Measurements from ENCODE around the gene LYRM2.

DNA sequence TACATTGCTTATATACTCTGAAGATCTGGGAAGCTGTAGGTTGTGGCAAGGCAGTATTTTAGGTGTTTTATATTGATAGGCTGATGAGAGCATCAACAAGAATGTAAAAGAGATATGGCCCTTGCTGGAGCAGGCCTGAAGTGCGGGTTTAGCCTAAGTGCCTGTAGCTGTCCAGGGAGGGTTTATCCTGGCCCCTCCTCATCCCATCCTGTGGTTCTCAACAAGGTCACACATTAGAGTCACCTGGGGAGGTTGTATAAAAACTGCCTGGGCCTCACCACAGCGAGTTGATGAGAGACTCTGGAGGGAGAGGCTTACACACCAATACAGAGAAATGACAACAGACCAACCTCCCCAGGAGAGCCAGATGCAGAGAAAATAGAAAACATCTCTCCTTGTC, 48.4 kb downstream of the LYRM2 start:
- TF ChIP-seq, protein P1, sequence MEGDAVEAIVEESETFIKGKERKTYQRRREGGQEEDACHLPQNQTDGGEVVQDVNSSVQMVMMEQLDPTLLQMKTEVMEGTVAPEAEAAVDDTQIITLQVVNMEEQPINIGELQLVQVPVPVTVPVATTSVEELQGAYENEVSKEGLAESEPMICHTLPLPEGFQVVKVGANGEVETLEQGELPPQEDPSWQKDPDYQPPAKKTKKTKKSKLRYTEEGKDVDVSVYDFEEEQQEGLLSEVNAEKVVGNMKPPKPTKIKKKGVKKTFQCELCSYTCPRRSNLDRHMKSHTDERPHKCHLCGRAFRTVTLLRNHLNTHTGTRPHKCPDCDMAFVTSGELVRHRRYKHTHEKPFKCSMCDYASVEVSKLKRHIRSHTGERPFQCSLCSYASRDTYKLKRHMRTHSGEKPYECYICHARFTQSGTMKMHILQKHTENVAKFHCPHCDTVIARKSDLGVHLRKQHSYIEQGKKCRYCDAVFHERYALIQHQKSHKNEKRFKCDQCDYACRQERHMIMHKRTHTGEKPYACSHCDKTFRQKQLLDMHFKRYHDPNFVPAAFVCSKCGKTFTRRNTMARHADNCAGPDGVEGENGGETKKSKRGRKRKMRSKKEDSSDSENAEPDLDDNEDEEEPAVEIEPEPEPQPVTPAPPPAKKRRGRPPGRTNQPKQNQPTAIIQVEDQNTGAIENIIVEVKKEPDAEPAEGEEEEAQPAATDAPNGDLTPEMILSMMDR (IDR thresholded peaks at IDR 0.05), result no peak
- no peak for TF ChIP-seq POLR2A (IDR thresholded peaks at IDR 0.05)
